ENCODE measurements around the gene NCOA3. TPM values are rescaled to one million over a fixed set of nuclear protein-coding genes. Genes with fewer than 3 reads are reported as not detected.
"Not testable (repeated sequence)": the region's sequence is repeated elsewhere in the genome, so short reads cannot be mapped to it uniquely, and the experiment has no call there.

The NCOA3 gene
- total RNA-seq, 1 donor from 2014 or later, result 25.5 TPM

DNA sequence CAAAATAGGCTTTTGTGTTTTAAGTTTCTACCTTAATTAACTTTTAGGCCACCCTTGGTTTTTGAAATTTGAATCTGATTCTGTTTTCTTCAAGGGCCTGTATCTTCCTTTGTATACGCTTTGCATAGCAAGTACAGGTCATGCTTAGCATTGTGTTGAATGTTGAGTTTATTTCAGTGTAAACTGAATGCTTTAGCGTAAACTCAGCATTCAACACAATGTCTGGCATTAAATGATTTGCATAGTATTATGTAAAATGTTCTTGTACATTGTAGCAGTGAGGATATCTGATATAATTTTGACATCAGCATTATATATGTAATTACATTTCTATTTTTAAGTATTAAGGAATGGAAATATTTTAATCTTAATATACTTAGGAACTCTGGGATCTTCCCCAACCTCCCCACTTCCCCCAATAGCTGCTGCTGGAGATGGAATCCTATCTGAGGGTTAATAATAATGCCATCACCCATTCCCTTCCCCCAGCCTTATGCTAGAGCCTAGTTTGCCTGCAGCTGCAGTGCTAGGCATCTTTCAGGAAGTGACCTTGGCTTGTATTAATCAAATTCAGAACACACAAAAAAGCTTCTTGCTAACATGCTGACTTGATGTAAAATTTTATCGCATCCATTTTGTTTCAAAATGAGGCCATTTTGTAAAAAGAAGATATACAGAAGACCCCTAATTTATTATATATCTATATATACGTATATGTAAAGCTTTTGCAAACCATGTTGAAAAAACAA is 73.1 kb downstream of the NCOA3 start:
- Histone ChIP-seq H3K36me3 (ENCODE audit: control insufficient read depth, insufficient read depth, low read length) (peaks cover 1% of the 10 kb centered on the region), H3K27me3 (ENCODE audit: control insufficient read depth, insufficient read depth, low read length) (no peaks in the 10 kb centered on the region), H3K4me3 (ENCODE audit: low read depth, low read length) (no peak overlapping the region)
- peak; percentile 29 for DNase-seq (ENCODE audit: low read depth)
- TF ChIP-seq, protein P1, sequence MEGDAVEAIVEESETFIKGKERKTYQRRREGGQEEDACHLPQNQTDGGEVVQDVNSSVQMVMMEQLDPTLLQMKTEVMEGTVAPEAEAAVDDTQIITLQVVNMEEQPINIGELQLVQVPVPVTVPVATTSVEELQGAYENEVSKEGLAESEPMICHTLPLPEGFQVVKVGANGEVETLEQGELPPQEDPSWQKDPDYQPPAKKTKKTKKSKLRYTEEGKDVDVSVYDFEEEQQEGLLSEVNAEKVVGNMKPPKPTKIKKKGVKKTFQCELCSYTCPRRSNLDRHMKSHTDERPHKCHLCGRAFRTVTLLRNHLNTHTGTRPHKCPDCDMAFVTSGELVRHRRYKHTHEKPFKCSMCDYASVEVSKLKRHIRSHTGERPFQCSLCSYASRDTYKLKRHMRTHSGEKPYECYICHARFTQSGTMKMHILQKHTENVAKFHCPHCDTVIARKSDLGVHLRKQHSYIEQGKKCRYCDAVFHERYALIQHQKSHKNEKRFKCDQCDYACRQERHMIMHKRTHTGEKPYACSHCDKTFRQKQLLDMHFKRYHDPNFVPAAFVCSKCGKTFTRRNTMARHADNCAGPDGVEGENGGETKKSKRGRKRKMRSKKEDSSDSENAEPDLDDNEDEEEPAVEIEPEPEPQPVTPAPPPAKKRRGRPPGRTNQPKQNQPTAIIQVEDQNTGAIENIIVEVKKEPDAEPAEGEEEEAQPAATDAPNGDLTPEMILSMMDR (IDR thresholded peaks at IDR 0.05; ENCODE audit: insufficient read depth, low read length, severe bottlenecking), result no peak
- FAIRE-seq, result no peak

GRCh38 chr20:47576516-47577033 is 74.9 kb downstream of the NCOA3 start:
- no peak overlapping the region for H3K4me3 ChIP-seq (ENCODE audit: low read depth, low read length)
- TF ChIP-seq, protein P1 (IDR thresholded peaks at IDR 0.05; ENCODE audit: insufficient read depth, low read length, severe bottlenecking), result no peak
- FAIRE-seq (no peak), DNase-seq (ENCODE audit: low read depth) (peak; percentile 69)
- no peaks in the 10 kb centered on the region for H3K36me3 ChIP-seq (ENCODE audit: control insufficient read depth, insufficient read depth, low read length)
- no peaks in the 10 kb centered on the region for H3K27me3 ChIP-seq (ENCODE audit: control insufficient read depth, insufficient read depth, low read length)

GRCh38 chr20:47577314-47577713 is 75.6 kb downstream of the NCOA3 start:
- FAIRE-seq (no peak), DNase-seq (ENCODE audit: low read depth) (no peak)
- TF ChIP-seq, protein P1 (IDR thresholded peaks at IDR 0.05; ENCODE audit: insufficient read depth, low read length, severe bottlenecking), result no peak
- H3K27me3 ChIP-seq (ENCODE audit: control insufficient read depth, insufficient read depth, low read length), result no peaks in the 10 kb centered on the region
- H3K4me3 ChIP-seq (ENCODE audit: low read depth, low read length), result no peak overlapping the region
- no peaks in the 10 kb centered on the region for H3K36me3 ChIP-seq (ENCODE audit: control insufficient read depth, insufficient read depth, low read length)

GRCh38 chr20:47578543-47578942 is 76.9 kb downstream of the NCOA3 start:
- TF ChIP-seq, protein P1 (IDR thresholded peaks at IDR 0.05; ENCODE audit: insufficient read depth, low read length, severe bottlenecking), result no peak
- Histone ChIP-seq H3K4me3 (ENCODE audit: low read depth, low read length) (no peak overlapping the region), H3K27me3 (ENCODE audit: control insufficient read depth, insufficient read depth, low read length) (no peaks in the 10 kb centered on the region), H3K36me3 (ENCODE audit: control insufficient read depth, insufficient read depth, low read length) (no peaks in the 10 kb centered on the region)
- DNase-seq (ENCODE audit: low read depth) (no peak), FAIRE-seq (no peak)

DNA sequence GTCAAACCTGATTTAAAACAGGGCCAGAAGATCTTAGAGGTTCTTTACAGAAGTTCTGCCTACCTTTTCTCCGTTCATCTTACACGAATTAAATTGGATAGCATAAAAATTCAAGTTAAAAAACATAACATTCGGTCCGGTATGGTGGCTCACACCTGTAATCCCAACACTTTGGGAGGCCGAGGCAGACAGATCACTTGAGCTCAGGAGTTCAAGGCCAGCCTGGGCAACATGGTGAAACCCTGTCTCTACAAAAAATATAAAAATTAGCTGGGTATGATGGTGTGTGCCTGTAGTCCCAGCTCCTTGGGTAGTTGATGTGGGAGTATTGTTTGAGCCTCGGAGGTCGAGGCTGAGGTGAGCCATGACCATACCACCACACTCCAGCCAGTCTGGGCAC is 79.0 kb downstream of the NCOA3 start:
- DNase-seq (ENCODE audit: low read depth); FAIRE-seq; H3K4me3 ChIP-seq (ENCODE audit: low read depth, low read length); H3K27me3 ChIP-seq (ENCODE audit: control insufficient read depth, insufficient read depth, low read length); H3K36me3 ChIP-seq (ENCODE audit: control insufficient read depth, insufficient read depth, low read length): not testable (repeated sequence)

- Histone ChIP-seq H3K4me3 (ENCODE audit: low read depth, low read length) (no peak overlapping the region), H3K36me3 (ENCODE audit: control insufficient read depth, insufficient read depth, low read length) (peaks cover 1% of the 10 kb centered on the region), H3K27me3 (ENCODE audit: control insufficient read depth, insufficient read depth, low read length) (no peaks in the 10 kb centered on the region)
- DNase-seq (ENCODE audit: low read depth) (no peak), FAIRE-seq (no peak)
- TF ChIP-seq, protein P1 (IDR thresholded peaks at IDR 0.05; ENCODE audit: insufficient read depth, low read length, severe bottlenecking), result no peak
Measured at GRCh38 chr20:47581090-47581489, 79.4 kb downstream of the NCOA3 start.

Data from bronchial epithelial cell (primary cell).